Measurements from ENCODE around the gene PTPRO. TPM values are rescaled to one million over a fixed set of nuclear protein-coding genes. Genes with fewer than 3 reads are reported as not detected.

The PTPRO gene
- polyA plus RNA-seq, 1 donor (not counting 4 experiments of a cell fraction or from before 2014, with no cell fraction given), result 0.17 TPM

DNA sequence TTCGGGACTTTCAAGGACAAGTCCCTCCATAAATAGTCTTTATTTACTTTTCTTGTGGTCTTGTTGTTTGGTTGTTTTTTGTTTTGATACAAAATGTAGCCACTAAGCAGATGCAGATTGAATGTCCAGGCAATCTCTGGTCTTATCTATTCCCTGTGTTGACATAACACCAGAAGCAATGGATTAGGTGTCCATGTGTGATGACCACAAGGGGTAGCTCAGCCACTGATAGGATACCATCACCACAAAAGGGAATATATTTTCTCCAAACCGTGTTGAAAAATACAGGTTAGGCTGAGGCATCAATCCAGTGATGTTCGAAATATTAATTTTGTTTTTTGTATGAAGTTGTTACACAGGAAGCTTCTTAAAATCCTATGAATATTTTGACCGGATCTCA, 270.6 kb downstream of the PTPRO start:
- dilution Hi-C loops (cut with MboI; ENCODE audit: extremely low pct_ligation_motif_present, low sequenced_read_pairs), result loop anchor here (25.0 kb wide), 1 partner anchor 244 kb away; no protein-coding TSS in a partner anchor
- no peaks in the 10 kb centered on the region for H3K36me3 ChIP-seq (ENCODE audit: control insufficient read depth in 2 of 2, extremely low read depth in 1 of 2, insufficient read depth in 2 of 2, low read length in 2 of 2)
- H4K20me1 ChIP-seq (ENCODE audit: control insufficient read depth, extremely low read depth, insufficient read depth, low read length), result no peaks in the 10 kb centered on the region
- DNase-seq (ENCODE audit: low read depth, low spot score) (no peak), FAIRE-seq (no peak)
- no peaks in the 10 kb centered on the region for H3K27me3 ChIP-seq (ENCODE audit: control insufficient read depth, extremely low read depth, insufficient read depth, low read length)
- H3K9ac ChIP-seq (ENCODE audit: control insufficient read depth, extremely low read depth, insufficient read depth, low read length), result no peak overlapping the region
- H3K4me1 ChIP-seq (ENCODE audit: control insufficient read depth, extremely low read depth, insufficient read depth, low read length), result peaks cover 8% of the 10 kb centered on the region
- H3K79me2 ChIP-seq (ENCODE audit: control insufficient read depth, insufficient read depth, low read length), result no peaks in the 10 kb centered on the region
- TF ChIP-seq, protein P1, sequence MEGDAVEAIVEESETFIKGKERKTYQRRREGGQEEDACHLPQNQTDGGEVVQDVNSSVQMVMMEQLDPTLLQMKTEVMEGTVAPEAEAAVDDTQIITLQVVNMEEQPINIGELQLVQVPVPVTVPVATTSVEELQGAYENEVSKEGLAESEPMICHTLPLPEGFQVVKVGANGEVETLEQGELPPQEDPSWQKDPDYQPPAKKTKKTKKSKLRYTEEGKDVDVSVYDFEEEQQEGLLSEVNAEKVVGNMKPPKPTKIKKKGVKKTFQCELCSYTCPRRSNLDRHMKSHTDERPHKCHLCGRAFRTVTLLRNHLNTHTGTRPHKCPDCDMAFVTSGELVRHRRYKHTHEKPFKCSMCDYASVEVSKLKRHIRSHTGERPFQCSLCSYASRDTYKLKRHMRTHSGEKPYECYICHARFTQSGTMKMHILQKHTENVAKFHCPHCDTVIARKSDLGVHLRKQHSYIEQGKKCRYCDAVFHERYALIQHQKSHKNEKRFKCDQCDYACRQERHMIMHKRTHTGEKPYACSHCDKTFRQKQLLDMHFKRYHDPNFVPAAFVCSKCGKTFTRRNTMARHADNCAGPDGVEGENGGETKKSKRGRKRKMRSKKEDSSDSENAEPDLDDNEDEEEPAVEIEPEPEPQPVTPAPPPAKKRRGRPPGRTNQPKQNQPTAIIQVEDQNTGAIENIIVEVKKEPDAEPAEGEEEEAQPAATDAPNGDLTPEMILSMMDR (optimal IDR thresholded peaks at IDR 0.05 in 1 of 3, IDR thresholded peaks at IDR 0.05 in 1 of 3, conservative IDR thresholded peaks at IDR 0.05 in 1 of 3; ENCODE audit: extremely low read depth in 1 of 3, insufficient read depth in 2 of 3, low read length in 3 of 3), result peak in 1 of 3 experiments; percentile 27
- TF ChIP-seq EZH2 (IDR thresholded peaks at IDR 0.05; ENCODE audit: low read length), result no peak
- H3K4me2 ChIP-seq (ENCODE audit: control insufficient read depth, extremely low read depth, insufficient read depth, low read depth, low read length), result no peak overlapping the region
- no peak overlapping the region for H3K27ac ChIP-seq (ENCODE audit: control insufficient read depth, insufficient read depth, low read length)
- H3K4me3 ChIP-seq (ENCODE audit: control insufficient read depth in 2 of 3, extremely low read depth in 1 of 3, insufficient read depth in 2 of 3, low read depth in 1 of 3, low read length in 3 of 3), result no peak overlapping the region
- no peak overlapping the region for H2AFZ ChIP-seq (ENCODE audit: control insufficient read depth, low read length)
- no peaks in the 10 kb centered on the region for H3K9me1 ChIP-seq (ENCODE audit: control insufficient read depth, extremely low read depth, insufficient read depth, low read length)
- no peaks in the 10 kb centered on the region for H3K9me3 ChIP-seq (ENCODE audit: control insufficient read depth, low read depth, low read length)

DNA sequence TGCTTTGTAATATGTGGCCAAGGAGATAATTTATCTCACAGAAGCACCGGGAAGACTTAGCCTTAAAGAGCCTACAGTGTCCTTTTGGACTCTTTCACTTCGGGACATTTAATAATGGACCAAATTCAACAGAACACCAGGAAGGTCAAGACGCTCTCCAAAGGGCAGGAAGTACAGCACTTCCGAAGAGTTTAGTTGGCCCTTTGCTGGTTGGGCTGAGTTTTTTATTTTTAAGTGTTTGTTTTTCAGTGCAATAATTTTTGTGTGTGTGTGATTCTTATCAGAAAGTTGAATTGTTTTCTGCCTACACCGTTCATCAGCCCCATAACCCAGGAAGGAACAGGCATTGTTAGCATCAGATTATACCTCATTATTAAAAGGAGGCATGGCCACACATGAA, 273.9 kb downstream of the PTPRO start:
- TF ChIP-seq, protein P1 (optimal IDR thresholded peaks at IDR 0.05 in 1 of 3, IDR thresholded peaks at IDR 0.05 in 1 of 3, conservative IDR thresholded peaks at IDR 0.05 in 1 of 3; ENCODE audit: extremely low read depth in 1 of 3, insufficient read depth in 2 of 3, low read length in 3 of 3), result no peak
- TF ChIP-seq EZH2 (IDR thresholded peaks at IDR 0.05; ENCODE audit: low read length), result no peak
- peaks cover 7% of the 10 kb centered on the region for H3K4me1 ChIP-seq (ENCODE audit: control insufficient read depth, extremely low read depth, insufficient read depth, low read length)
- no peak overlapping the region for H3K27ac ChIP-seq (ENCODE audit: control insufficient read depth, insufficient read depth, low read length)
- H3K27me3 ChIP-seq (ENCODE audit: control insufficient read depth, extremely low read depth, insufficient read depth, low read length), result no peaks in the 10 kb centered on the region
- H3K9ac ChIP-seq (ENCODE audit: control insufficient read depth, extremely low read depth, insufficient read depth, low read length), result no peak overlapping the region
- FAIRE-seq (no peak), DNase-seq (ENCODE audit: low read depth, low spot score) (no peak)
- no peaks in the 10 kb centered on the region for H4K20me1 ChIP-seq (ENCODE audit: control insufficient read depth, extremely low read depth, insufficient read depth, low read length)
- H3K36me3 ChIP-seq (ENCODE audit: control insufficient read depth in 2 of 2, extremely low read depth in 1 of 2, insufficient read depth in 2 of 2, low read length in 2 of 2), result no peaks in the 10 kb centered on the region
- H3K79me2 ChIP-seq (ENCODE audit: control insufficient read depth, insufficient read depth, low read length), result no peaks in the 10 kb centered on the region
- H3K9me3 ChIP-seq (ENCODE audit: control insufficient read depth, low read depth, low read length), result no peaks in the 10 kb centered on the region
- H3K4me2 ChIP-seq (ENCODE audit: control insufficient read depth, extremely low read depth, insufficient read depth, low read depth, low read length), result no peak overlapping the region
- H3K9me1 ChIP-seq (ENCODE audit: control insufficient read depth, extremely low read depth, insufficient read depth, low read length), result no peaks in the 10 kb centered on the region
- no peak overlapping the region for H3K4me3 ChIP-seq (ENCODE audit: control insufficient read depth in 2 of 3, extremely low read depth in 1 of 3, insufficient read depth in 2 of 3, low read depth in 1 of 3, low read length in 3 of 3)
- no peak overlapping the region for H2AFZ ChIP-seq (ENCODE audit: control insufficient read depth, low read length)
- dilution Hi-C loops (cut with MboI; ENCODE audit: extremely low pct_ligation_motif_present, low sequenced_read_pairs), result loop anchor here (25.0 kb wide), 1 partner anchor 241 kb away; no protein-coding TSS in a partner anchor

All from keratinocyte (primary cell).